ENCODE results near the gene PBX1.

The PBX1 gene

DNA sequence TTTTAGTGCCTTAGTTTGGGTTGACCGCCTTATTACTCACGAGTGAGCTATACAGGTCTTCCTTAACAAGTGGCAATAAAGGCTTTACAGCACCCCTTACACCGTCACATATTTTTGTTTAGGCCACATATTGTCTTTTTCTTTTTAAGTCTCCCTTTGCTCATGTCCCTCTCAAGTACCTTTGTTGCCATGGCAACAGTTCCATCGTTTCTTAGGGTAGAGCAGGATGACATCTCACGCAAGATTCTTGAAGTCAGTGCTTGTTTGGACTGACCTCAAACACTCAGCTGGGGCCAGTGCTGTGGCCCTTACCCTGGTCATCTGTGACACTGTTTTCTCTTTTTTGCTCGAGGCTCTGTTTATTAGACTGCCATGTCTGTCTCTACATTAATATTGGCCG lies 69.8 kb downstream of the PBX1 start:
- H3K4me3 ChIP-seq (ENCODE audit: low read depth, low read length), result no peak overlapping the region
- TF ChIP-seq, protein P1, sequence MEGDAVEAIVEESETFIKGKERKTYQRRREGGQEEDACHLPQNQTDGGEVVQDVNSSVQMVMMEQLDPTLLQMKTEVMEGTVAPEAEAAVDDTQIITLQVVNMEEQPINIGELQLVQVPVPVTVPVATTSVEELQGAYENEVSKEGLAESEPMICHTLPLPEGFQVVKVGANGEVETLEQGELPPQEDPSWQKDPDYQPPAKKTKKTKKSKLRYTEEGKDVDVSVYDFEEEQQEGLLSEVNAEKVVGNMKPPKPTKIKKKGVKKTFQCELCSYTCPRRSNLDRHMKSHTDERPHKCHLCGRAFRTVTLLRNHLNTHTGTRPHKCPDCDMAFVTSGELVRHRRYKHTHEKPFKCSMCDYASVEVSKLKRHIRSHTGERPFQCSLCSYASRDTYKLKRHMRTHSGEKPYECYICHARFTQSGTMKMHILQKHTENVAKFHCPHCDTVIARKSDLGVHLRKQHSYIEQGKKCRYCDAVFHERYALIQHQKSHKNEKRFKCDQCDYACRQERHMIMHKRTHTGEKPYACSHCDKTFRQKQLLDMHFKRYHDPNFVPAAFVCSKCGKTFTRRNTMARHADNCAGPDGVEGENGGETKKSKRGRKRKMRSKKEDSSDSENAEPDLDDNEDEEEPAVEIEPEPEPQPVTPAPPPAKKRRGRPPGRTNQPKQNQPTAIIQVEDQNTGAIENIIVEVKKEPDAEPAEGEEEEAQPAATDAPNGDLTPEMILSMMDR (IDR thresholded peaks at IDR 0.05; ENCODE audit: low read depth, low read length, missing control alignments), result no peak
- DNase-seq (ENCODE audit: low read depth), result no peak
- in situ Hi-C loops (cut with HindIII; ENCODE audit: low sequenced_read_pairs), result no loop called here

DNA sequence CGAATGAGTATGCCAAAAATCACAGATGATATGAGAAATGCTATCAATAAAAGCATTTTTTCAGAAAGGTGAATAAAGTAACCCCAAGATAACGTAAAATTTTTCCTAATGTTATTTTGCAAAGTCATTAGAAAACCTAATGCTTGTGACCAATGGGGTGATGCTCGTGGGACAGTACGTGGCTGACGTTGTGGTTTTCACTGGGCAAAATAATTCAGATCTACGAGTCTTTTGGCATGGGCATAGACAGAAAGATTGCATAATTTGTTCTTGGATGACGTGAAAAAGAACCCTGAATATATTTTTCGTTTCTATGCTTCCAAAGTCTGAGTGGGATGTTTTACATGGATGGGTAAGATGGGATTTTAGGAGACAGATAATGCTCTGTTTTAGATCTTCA lies 71.0 kb downstream of the PBX1 start:
- in situ Hi-C loops (cut with HindIII; ENCODE audit: low sequenced_read_pairs), result no loop called here
- TF ChIP-seq, protein P1 (IDR thresholded peaks at IDR 0.05; ENCODE audit: low read depth, low read length, missing control alignments), result no peak
- no peak overlapping the region for H3K4me3 ChIP-seq (ENCODE audit: low read depth, low read length)
- no peak for DNase-seq (ENCODE audit: low read depth)

DNA sequence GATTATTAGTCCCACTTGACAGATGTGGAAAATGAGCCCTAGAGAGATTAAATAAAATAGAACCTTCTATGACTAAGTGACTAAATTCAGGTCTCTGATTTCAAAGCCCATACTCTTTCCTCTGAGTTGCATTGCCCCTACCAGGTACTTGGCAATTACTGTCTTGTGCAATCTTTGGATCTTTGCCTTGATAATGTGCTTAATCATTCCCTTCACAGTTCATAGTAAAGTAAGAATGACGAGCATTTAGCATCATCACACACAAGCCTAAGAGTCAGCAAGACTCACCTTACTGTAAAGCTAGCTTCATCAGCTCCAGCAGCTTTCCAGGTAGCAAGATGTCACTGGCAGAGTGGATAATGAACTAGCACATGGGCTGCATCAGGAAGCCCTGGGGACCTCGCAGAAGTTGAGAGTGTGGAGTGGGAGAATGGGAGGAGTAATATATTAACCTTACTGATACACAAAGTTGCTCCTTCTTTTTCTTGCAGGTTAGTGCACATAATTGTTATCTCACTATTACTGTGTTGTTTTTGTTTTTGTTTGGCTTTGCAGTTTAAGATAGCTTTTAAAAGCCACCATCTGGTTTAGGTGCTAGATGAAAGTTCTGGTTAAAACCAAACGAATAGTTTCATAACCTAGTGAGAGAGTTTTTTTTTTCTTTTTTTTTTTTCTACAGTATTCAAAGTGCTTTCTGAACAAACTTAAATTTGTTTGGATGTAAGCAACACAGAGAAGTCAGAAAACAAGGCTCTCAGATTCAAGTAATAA lies 71.8 kb downstream of the PBX1 start:
- no peak for DNase-seq (ENCODE audit: low read depth)
- TF ChIP-seq, protein P1 (IDR thresholded peaks at IDR 0.05; ENCODE audit: low read depth, low read length, missing control alignments), result no peak
- in situ Hi-C loops (cut with HindIII; ENCODE audit: low sequenced_read_pairs), result no loop called here
- H3K4me3 ChIP-seq (ENCODE audit: low read depth, low read length), result no peak overlapping the region

DNA sequence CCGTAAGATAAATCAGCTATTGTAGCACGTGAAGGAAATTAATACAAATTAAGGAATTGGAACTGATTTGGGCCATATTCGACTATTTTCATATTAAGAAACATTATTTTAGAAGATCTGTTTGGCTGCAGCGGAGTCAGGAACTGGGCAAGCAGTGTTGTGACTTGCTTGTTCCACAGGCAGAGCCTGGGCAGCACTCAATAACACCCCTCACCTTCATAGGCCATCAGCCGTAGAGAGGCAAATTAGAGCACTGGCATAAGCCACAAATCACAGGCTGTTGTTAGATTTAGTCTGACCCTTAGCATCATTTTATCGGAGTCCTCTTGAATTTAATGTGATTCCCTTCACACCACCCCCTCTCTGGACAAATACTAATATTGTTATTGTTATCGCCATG lies 72.8 kb downstream of the PBX1 start:
- in situ Hi-C loops (cut with HindIII; ENCODE audit: low sequenced_read_pairs), result no loop called here
- TF ChIP-seq, protein P1 (IDR thresholded peaks at IDR 0.05; ENCODE audit: low read depth, low read length, missing control alignments), result no peak
- DNase-seq (ENCODE audit: low read depth), result no peak
- H3K4me3 ChIP-seq (ENCODE audit: low read depth, low read length), result no peak overlapping the region

DNA sequence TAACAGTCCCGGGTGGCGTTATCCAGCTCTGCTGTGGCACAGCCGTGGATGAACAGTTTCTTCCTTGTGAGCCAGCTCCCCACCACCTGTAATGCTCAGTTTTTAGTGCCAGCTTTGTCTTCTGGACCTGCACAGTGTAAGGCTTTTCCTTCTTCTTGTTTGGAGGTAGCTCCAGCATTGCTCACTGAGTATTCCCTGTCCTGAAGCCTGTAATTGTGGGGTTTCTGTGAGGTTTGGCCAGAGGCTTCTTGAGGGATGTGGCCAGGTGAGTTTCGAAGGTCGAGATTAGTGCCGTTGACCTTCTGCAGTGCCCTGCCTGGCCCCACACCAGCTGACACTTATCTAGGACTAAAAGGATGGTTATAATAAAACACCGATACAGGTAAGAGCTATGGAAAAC lies 75.0 kb downstream of the PBX1 start:
- H3K4me3 ChIP-seq (ENCODE audit: low read depth, low read length), result no peak overlapping the region
- TF ChIP-seq, protein P1 (IDR thresholded peaks at IDR 0.05; ENCODE audit: low read depth, low read length, missing control alignments), result no peak
- in situ Hi-C loops (cut with HindIII; ENCODE audit: low sequenced_read_pairs), result no loop called here
- DNase-seq (ENCODE audit: low read depth), result no peak

DNA sequence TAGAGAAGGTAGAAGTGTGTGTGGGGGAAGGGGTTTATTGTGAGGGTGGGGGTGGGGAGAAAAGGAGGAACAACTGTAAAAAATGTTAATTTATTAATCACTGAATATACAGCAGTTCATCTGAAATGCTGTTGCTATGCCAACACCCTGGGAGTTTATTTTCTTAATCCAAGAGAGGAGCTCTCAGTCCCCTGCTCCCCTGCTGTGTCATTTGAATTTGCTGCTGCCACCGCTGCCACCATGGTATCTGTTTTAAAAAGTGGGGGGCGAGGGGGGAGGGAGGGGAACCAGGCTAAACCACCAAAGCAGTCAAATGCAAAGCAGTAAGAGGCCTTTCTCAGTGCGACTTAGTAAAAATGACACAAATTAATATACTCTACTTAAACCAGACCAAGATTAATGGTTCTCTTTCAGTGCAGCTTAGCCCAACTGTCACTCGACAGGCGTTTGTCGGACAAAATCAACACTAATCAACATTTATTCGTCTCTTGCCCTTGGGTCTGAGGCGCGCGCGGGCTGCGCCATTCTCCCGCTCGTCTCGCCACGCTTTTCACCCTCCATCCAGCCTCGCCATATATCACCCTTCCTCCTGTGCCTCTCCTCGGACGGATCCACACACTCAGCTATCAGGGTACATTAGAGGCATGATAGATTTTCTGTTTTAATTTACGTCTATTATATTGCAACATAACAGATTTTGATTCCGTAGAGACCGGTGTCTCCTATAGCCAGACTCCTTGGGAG lies 76.2 kb downstream of the PBX1 start:
- no peak for DNase-seq (ENCODE audit: low read depth)
- TF ChIP-seq, protein P1 (IDR thresholded peaks at IDR 0.05; ENCODE audit: low read depth, low read length, missing control alignments), result no peak
- no peak overlapping the region for H3K4me3 ChIP-seq (ENCODE audit: low read depth, low read length)
- in situ Hi-C loops (cut with HindIII; ENCODE audit: low sequenced_read_pairs), result no loop called here
